WERI-Rb-1 (cell line): Measurements from ENCODE around the gene SLIT3.
"Not testable (repeated sequence)": the region's sequence is repeated elsewhere in the genome, so short reads cannot be mapped to it uniquely, and the experiment has no call there.

Experiments
- DNase-seq: peaks from one replicate; pipeline ENCODE4 v3.0.0-alpha.2; 2020
- H3K27ac ChIP-seq: fragments of 250-450 bp; sonication (Bioruptor Pico); 2 replicates; pipeline ENCODE4 v1.5.1; 2020; ENCODE audit warnings: mild to moderate bottlenecking, moderate library complexity
- H3K27me3 ChIP-seq: fragments of 250-450 bp; sonication (Bioruptor Pico); 2 replicates; pipeline ENCODE4 v1.5.1; 2021; ENCODE audit warnings: mild to moderate bottlenecking, low read depth, moderate library complexity; ENCODE audit not compliant: insufficient read depth, severe bottlenecking
- H3K36me3 ChIP-seq: fragments of 250-450 bp; sonication (Bioruptor Pico); 2 replicates; pipeline ENCODE4 v1.5.1; 2020; ENCODE audit warnings: mild to moderate bottlenecking, moderate library complexity
- H3K4me3 ChIP-seq: 2 replicates; pipeline ENCODE4 v1.5.1; 2011; ENCODE audit warnings: low read depth, mild to moderate bottlenecking, control low read depth, low read length
- H3K9me3 ChIP-seq: fragments of 250-450 bp; sonication (Bioruptor Pico); 2 replicates; pipeline ENCODE4 v1.5.1; 2021; ENCODE audit warnings: mild to moderate bottlenecking, moderate library complexity; ENCODE audit not compliant: severe bottlenecking
- CTCF ChIP-seq: IDR thresholded peaks from 2 replicates; pipeline ENCODE4 v1.5.1; 2011; ENCODE audit warnings: low read depth, mild to moderate bottlenecking, control low read depth, inconsistent platforms, low read length

SLIT3 gene

DNA sequence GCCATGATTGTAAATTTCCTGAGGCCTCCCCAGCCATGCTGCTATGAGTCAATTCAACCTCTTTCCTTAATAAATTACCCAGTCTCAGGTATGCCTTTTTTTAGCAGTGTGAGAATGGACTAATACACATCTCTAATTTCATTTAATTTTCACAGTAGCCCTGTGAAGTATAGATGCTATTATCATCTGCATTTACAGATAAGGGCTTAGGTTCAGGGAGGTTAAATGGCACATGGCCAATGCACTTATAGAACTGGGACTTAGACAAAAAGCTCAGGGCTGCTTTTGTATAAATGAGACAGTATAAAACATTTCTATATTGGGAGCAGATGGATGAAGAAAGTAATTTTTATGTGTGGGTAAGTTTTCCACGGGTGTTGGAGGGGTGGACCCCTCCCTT, 658.9 kb downstream of the SLIT3 start:
- Histone ChIP-seq H3K9me3 (no peaks in the 10 kb centered on the region), H3K36me3 (no peaks in the 10 kb centered on the region), H3K4me3 (no peak overlapping the region), H3K27me3 (no peaks in the 10 kb centered on the region), H3K27ac (no peak overlapping the region)
- no peak for TF ChIP-seq CTCF
- DNase-seq: no peak

- H3K27me3 ChIP-seq, H3K36me3 ChIP-seq, DNase-seq, H3K27ac ChIP-seq, H3K9me3 ChIP-seq, H3K4me3 ChIP-seq: not testable (repeated sequence)
Measured at GRCh38 chr5:168638846-168639245, 662.1 kb downstream of the SLIT3 start.

DNA sequence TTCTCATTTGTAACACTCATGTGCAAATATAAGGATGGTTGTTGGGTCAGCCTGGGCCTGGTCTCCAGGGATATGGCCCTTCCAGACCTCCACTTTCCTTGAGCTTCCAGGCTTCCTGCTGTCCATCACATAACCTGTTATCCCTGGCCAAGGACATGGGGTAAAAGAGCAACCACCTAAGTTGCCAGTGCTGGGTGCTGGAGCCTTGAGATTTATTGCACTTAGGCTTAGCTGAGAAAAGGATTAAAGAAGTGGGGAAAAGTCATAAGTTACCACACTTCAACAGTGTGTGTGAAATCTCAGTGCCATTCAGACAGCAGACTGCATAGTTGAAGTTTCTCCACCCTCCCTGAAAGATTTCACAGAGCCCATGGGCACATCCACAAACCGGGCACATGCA, 663.1 kb downstream of the SLIT3 start:
- H3K4me3 ChIP-seq: no peak overlapping the region
- H3K27ac ChIP-seq: no peak overlapping the region
- TF ChIP-seq CTCF: no peak
- no peaks in the 10 kb centered on the region for H3K27me3 ChIP-seq
- no peaks in the 10 kb centered on the region for H3K36me3 ChIP-seq
- DNase-seq: no peak
- no peaks in the 10 kb centered on the region for H3K9me3 ChIP-seq

DNA sequence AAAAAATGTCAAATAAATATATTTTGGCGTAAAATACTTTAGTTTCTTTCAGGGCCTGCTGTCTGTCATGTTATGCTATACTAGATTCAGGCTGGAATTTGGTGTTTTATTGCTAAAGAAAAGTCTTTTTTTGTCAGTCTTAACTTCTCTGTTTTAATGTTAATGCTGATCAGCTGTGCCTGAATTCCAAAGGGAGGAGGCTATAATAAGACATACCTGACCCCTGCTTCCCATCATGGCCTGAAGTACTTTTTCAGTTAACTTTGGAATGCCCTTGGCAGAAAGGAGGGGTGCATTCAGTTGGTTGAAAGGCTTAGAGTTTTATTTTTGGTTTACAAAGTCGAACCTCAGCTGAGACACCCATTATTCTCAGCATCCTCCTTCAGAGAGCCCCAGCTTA, 663.7 kb downstream of the SLIT3 start:
- Histone ChIP-seq H3K27me3 (no peaks in the 10 kb centered on the region), H3K9me3 (no peaks in the 10 kb centered on the region), H3K36me3 (no peaks in the 10 kb centered on the region), H3K4me3 (no peak overlapping the region), H3K27ac (no peak overlapping the region)
- TF ChIP-seq CTCF: no peak
- DNase-seq: no peak

DNA sequence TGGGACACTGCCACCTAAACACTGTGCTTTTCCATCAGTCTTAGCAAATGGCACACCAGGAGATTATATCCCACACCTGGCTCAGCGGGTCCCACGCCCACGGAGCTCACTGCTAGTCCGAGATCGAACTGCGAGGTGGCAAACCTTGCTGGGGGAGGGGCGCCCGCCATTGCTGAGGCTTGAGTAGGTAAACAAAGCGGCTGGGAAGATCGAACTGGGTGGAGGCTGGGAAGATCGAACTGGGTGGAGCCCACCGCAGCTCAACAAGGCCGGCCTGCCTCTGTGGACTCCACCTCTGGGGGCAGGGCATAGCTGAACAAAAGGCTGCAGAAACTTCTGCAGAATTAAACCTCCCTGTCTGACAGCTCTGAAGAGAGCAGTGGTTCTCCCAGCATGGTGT, 670.0 kb downstream of the SLIT3 start:
- H3K36me3 ChIP-seq, DNase-seq, H3K27ac ChIP-seq, H3K27me3 ChIP-seq, H3K4me3 ChIP-seq, H3K9me3 ChIP-seq: not testable (repeated sequence)

DNA sequence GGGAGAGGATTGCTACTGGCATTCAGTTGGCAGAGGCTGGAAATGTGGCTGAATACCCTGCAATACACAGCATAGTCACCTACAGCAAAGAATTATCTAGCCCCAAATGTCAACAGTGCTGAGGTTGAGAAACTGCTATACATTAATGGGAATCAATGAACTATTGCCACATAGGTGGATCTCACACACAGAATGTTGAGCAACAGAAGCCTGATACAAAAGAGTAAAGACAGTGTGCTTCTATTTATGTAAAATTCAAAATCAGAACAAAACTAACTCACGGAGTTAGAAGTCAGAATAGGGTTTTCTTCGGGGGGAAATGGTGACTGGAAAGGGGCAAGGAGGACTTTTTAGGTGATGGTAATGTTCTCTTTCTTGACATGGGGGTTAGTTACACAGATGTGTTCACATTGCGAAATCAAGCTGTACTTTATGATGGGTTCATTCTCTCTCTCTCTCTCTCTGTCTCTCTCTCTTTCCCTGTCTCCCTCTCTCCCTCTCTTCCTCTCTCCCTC, 676.0 kb downstream of the SLIT3 start:
- TF ChIP-seq CTCF: no peak
- Histone ChIP-seq H3K27me3 (no peaks in the 10 kb centered on the region), H3K27ac (no peak overlapping the region), H3K36me3 (no peaks in the 10 kb centered on the region), H3K4me3 (no peak overlapping the region), H3K9me3 (no peaks in the 10 kb centered on the region)
- DNase-seq: no peak

- no peak for TF ChIP-seq CTCF
- no peaks in the 10 kb centered on the region for H3K36me3 ChIP-seq
Measured at GRCh38 chr5:168620807-168621206, 680.1 kb downstream of the SLIT3 start.

More at GRCh38 chr5:168620807-168621206, 680.1 kb downstream of the SLIT3 start:
- Histone ChIP-seq H3K27me3 (no peaks in the 10 kb centered on the region), H3K9me3 (no peaks in the 10 kb centered on the region), H3K27ac (no peak overlapping the region), H3K4me3 (no peak overlapping the region)
- no peak for DNase-seq
